HEK293T (cell line): ENCODE data around the gene IL1RAPL1.

ENCODE experiments used
- ELF4 ChIP-seq: fragments of 450-650 bp; IDR thresholded peaks from 2 replicates; pipeline ENCODE4 v1.6.1; 2017; ENCODE audit warnings: antibody characterized with exemption
- FOXA1 ChIP-seq: fragments of 450-650 bp; IDR thresholded peaks from 2 replicates; pipeline ENCODE4 v1.6.1; 2016; ENCODE audit warnings: mild to moderate bottlenecking
- FOXK2 ChIP-seq: fragments of 450-650 bp; IDR thresholded peaks from 2 replicates; pipeline ENCODE4 v1.6.1; 2016; ENCODE audit warnings: mild to moderate bottlenecking
- FOXM1 ChIP-seq: fragments of 450-650 bp; IDR thresholded peaks from 2 replicates; pipeline ENCODE4 v1.6.1; 2017; ENCODE audit warnings: mild to moderate bottlenecking, borderline replicate concordance
- HDGF ChIP-seq: fragments of 450-650 bp; IDR thresholded peaks from 2 replicates; pipeline ENCODE4 v1.6.1; 2017; ENCODE audit warnings: antibody characterized with exemption, borderline replicate concordance
- L3MBTL2 ChIP-seq: fragments of 450-650 bp; conservative IDR thresholded peaks from 2 replicates; pipeline ENCODE4 v1.6.1; 2016; ENCODE audit warnings: mild to moderate bottlenecking
- LEF1 ChIP-seq: fragments of 450-650 bp; IDR thresholded peaks from 2 replicates; pipeline ENCODE4 v1.6.1; 2017; ENCODE audit warnings: mild to moderate bottlenecking, borderline replicate concordance
- SP1 ChIP-seq: fragments of 450-650 bp; IDR thresholded peaks from 2 replicates; pipeline ENCODE4 v1.6.1; 2017
- ZNF384 ChIP-seq: fragments of 450-650 bp; IDR thresholded peaks from 2 replicates; pipeline ENCODE4 v1.6.1; 2016
- TF ChIP-seq, protein P1 (sequence below): fragments of 450-650 bp; IDR thresholded peaks from 2 replicates; pipeline ENCODE4 v1.6.1; 2016

DNA sequence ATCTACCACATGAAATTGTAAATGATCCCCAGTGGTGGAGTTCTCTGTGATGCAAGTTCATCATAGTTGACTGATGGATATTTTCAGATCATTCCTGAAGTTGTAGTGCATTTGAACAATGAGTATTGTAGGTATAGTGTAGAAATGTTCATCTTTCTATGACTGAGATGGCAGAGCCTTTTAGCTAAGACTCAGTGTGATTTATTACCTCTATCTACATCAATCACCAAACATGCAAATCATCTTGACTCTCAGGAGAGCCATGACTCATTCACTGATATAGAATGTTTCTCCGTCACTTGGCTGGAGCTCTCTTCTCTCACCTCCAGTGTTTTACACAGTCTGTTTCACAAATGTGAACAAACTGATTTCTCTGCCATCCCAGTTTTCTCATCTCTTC, 392.6 kb downstream of the IL1RAPL1 start:
- TF ChIP-seq ZNF384: no peak
- no peak for TF ChIP-seq SP1
- TF ChIP-seq LEF1: no peak
- no peak for TF ChIP-seq FOXA1
- TF ChIP-seq L3MBTL2: no peak
- no peak for TF ChIP-seq HDGF
- no peak for TF ChIP-seq FOXK2
- no peak for TF ChIP-seq ELF4
- TF ChIP-seq FOXM1: no peak
- TF ChIP-seq, protein P1, sequence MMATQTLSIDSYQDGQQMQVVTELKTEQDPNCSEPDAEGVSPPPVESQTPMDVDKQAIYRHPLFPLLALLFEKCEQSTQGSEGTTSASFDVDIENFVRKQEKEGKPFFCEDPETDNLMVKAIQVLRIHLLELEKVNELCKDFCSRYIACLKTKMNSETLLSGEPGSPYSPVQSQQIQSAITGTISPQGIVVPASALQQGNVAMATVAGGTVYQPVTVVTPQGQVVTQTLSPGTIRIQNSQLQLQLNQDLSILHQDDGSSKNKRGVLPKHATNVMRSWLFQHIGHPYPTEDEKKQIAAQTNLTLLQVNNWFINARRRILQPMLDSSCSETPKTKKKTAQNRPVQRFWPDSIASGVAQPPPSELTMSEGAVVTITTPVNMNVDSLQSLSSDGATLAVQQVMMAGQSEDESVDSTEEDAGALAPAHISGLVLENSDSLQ: no peak
